Large intestine (tissue), 3 donors: ENCODE measurements around the gene NUP93. TPM values are rescaled to one million over a fixed set of nuclear protein-coding genes. Genes with fewer than 3 reads are reported as not detected.
A peak's percentile ranks its signal among the peaks of the same experiment; 100 is the strongest.
"Not testable (repeated sequence)": the region's sequence is repeated elsewhere in the genome, so short reads cannot be mapped to it uniquely, and the experiment has no call there.

Source experiments
- DNase-seq, 2 donors: peaks; one replicate each; pipeline versions ENCODE4 v3.0.0 to v3.0.0-alpha.2; 2013
- H3K27ac ChIP-seq: one replicate; pipeline ENCODE4 v1.5.1; 2013; ENCODE audit warnings: low read length
- H3K27me3 ChIP-seq: 2 replicates; pipeline ENCODE4 v1.6.1; 2013; ENCODE audit warnings: low read length; ENCODE audit not compliant: control insufficient read depth, insufficient read depth
- H3K36me3 ChIP-seq: 2 replicates; pipeline ENCODE4 v1.6.1; 2013; ENCODE audit warnings: low read length; ENCODE audit not compliant: control insufficient read depth, insufficient read depth
- H3K4me1 ChIP-seq: one replicate; pipeline ENCODE4 v1.6.1; 2013; ENCODE audit warnings: low read length; ENCODE audit not compliant: control insufficient read depth, insufficient read depth
- H3K4me3 ChIP-seq: one replicate; pipeline ENCODE4 v1.5.1; 2013; ENCODE audit warnings: low read length
- H3K9me3 ChIP-seq: one replicate; pipeline ENCODE4 v1.6.1; 2013; ENCODE audit warnings: mild to moderate bottlenecking, low read depth, low read length, moderate library complexity; ENCODE audit not compliant: control insufficient read depth
- WGBS: methylation state at CpG from one replicate; pipeline ENCODE4 v1.1.5; 2013; ENCODE audit warnings: low lambda C conversion rate; ENCODE audit not compliant: insufficient coverage; 5-methylcytosine and 5-hydroxymethylcytosine counted together
- polyA plus RNA-seq: library from polyadenylated mRNA; unstranded; fragments of 120-200 nt; gene quantifications from one replicate; pipeline ENCODE4 v1.2.1, GENCODE V29; 2013

Gene NUP93
- polyA plus RNA-seq, 1 donor = 40.4 TPM

DNA sequence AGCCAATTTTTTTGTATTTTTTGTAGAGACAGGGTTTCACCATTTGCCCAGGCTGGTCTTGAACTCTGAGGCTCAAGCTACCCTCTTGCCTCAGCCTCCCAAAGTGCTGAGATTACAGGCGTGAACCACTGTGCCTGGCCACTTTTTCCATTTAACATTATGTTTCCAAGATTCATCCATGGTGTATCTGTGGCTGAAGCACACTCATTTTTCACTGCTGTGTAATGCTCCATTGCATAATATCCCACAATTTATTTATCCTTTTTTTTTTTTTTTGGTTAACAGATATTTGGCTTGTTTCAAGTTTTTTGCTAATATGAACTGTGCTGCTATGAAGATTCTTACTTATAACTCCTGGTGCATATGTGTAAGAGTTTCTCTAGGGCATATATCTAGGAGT, 1.9 kb upstream of the NUP93 start:
- no peak for DNase-seq
- Histone ChIP-seq H3K4me3 (no peak overlapping the region), H3K4me1 (peaks cover 9% of the 10 kb centered on the region), H3K27me3 (no peaks in the 10 kb centered on the region), H3K9me3 (no peaks in the 10 kb centered on the region), H3K36me3 (no peaks in the 10 kb centered on the region), H3K27ac (no peak overlapping the region)
- no CpG with 5 or more reads among the region's 1 CpG for WGBS

DNA sequence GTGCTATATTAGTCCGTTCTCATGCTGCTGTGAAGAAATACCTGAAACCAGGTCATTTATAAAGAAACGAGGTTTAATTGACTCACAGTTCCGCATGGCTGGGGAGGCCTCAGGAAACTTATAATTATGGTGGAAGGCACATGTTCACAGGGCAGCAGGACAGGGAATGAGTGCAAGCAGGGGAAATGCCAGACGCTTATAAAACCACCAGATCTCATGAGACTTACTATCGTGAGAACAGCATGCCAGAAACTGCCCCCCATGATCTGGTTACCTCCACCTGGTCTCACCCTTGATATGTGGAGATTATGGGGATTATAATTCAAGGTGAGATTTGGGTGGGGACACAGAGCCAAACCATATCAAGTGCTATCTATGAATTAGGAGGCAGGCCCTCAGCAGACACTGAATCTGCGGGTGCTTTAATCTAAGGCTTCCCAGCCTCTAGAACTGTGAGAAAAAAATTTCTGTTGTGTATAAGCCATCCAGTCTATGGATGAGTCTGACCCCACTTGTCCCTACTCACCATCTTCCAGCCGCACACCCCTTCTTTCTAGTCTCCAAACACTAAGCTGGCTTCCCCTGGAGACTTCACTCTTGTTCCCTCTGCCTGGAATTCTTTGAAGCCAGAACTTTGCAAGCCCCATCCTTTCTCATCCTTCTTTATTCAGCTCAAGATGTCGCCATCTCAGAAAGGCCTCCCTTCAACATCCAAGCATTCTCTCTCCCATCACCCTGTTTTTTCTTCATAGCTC, 772 bp upstream of the NUP93 start:
- Histone ChIP-seq H3K4me1 (peaks cover 9% of the 10 kb centered on the region), H3K4me3 (peak overlapping the region; percentile 93), H3K27me3 (no peaks in the 10 kb centered on the region), H3K27ac (peak overlapping the region; percentile 81), H3K36me3 (no peaks in the 10 kb centered on the region), H3K9me3 (no peaks in the 10 kb centered on the region)
- DNase-seq = peak in 1 of 2 donors; percentile 9
- 53% methylated on average over 4 of the region's 8 CpGs for WGBS

DNA sequence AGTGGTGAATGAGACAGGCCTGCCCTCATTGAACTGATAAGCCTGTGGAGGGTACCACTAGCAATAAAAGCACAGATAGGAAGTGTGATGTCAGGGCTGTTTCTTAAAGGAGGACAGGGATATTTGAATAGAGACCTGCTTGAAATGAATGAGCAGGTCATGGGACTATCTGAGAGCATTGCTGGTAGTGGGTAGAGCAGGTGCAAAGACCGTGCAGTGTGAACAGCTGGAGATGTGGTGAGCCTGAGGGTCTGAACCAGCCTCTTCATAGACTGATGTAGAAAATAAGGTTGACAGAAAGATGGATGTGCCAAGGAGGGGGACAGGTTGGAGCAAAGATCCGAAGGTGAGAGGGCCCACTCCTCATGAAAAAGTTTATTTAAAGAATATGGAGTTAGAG, 2.4 kb downstream of the NUP93 start:
- no CpG with 5 or more reads among the region's 2 CpGs for WGBS
- DNase-seq = no peak
- peaks cover 9% of the 10 kb centered on the region for H3K4me1 ChIP-seq
- H3K27me3 ChIP-seq = no peaks in the 10 kb centered on the region
- no peaks in the 10 kb centered on the region for H3K9me3 ChIP-seq
- no peak overlapping the region for H3K27ac ChIP-seq
- H3K36me3 ChIP-seq = no peaks in the 10 kb centered on the region
- no peak overlapping the region for H3K4me3 ChIP-seq

DNA sequence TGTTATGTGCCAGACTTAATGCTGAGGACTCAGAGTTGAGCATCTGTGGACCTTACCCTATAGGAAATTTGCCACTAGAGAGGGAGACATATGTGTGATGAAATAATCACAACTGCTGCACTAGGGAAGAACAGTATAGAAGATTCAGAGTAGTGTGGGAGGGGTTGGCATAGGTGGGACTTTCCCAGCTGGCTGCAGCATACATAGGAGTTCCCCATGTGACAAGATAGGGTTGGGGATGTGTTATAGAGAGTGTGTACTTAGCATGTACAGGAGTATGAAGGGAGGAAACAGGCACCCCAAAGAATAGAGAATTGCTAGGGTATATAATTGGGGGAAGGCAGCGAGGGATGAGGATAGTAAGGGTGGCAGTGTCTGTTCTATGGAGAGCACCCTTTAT, 2.9 kb downstream of the NUP93 start:
- H3K27ac ChIP-seq = no peak overlapping the region
- H3K4me1 ChIP-seq = peaks cover 9% of the 10 kb centered on the region
- no peak overlapping the region for H3K4me3 ChIP-seq
- H3K9me3 ChIP-seq = no peaks in the 10 kb centered on the region
- no peaks in the 10 kb centered on the region for H3K27me3 ChIP-seq
- no CpG with 5 or more reads among the region's 1 CpG for WGBS
- DNase-seq = no peak
- H3K36me3 ChIP-seq = no peaks in the 10 kb centered on the region

DNA sequence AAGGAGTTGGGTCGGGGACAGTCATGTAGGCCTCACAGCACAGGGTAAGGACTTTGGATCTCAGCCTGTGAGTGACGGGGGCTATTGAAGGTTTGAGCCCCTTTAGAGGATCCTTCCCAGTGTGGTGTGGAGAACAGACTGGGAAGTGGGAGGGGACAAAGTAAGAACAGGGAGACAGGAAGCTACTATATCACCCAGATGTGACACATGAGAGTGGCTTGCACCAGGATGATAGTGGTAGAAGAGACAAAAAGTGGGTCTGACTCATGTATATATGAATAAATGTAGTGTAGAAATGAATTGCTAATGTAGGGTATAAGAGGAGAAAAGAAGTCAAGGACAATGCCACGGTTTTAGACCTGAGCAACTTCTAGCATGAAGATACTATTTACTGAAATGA, 4.5 kb downstream of the NUP93 start:
- DNase-seq = no peak
- no peaks in the 10 kb centered on the region for H3K36me3 ChIP-seq
- WGBS = 100% methylated on average over 1 of the region's 3 CpGs
- H3K4me1 ChIP-seq = no peaks in the 10 kb centered on the region
- no peaks in the 10 kb centered on the region for H3K27me3 ChIP-seq
- no peak overlapping the region for H3K27ac ChIP-seq
- H3K9me3 ChIP-seq = no peaks in the 10 kb centered on the region
- H3K4me3 ChIP-seq = no peak overlapping the region

DNA sequence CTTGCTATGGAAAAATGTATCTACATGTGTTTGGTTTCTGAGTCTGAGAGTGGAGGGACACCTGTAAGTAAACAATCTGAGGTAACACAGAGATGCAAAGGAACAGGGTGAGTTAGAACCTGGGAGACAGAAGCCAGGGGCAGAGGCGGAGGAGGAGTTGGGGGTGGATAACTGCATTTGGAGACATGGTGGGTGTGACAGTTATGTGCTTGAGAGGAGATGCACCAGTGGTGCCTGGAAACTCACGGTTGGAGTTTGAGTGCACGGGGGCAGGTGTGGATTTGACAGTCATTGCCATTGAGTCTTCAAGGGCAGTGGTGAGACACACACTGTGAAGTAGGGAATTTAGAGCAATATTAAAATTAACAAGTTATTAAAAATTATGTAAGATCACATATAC, 6.5 kb downstream of the NUP93 start:
- Histone ChIP-seq H3K4me3 (no peak overlapping the region), H3K27me3 (no peaks in the 10 kb centered on the region), H3K36me3 (no peaks in the 10 kb centered on the region), H3K9me3 (no peaks in the 10 kb centered on the region), H3K27ac (no peak overlapping the region), H3K4me1 (no peaks in the 10 kb centered on the region)
- no peak for DNase-seq
- WGBS = 100% methylated on average over 1 of the region's 3 CpGs

DNA sequence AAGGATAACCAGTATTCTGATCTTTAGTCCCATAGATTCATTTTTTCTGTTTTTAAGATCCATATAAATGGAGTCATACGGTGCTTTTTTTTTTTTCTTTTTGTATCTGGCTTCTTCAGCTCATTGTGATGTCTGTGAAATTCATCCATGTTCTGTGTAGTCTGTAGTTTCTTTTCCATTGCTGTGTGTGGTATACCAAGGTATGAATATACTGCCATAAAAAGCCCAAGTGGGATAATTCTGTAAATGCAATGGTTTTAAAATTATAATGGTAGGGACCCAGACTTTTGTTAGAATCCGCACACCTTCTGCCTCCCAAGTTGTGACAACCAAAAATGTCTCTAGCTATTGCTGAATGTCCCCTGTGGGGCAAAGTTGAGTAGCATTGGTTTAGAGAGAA, 7.6 kb downstream of the NUP93 start:
- Histone ChIP-seq H3K27ac (no peak overlapping the region), H3K9me3 (no peaks in the 10 kb centered on the region), H3K27me3 (no peaks in the 10 kb centered on the region), H3K36me3 (no peaks in the 10 kb centered on the region), H3K4me1 (peaks cover 2% of the 10 kb centered on the region), H3K4me3 (no peak overlapping the region)
- WGBS = 94% methylated on average over 1 of the region's 2 CpGs
- DNase-seq = no peak

DNA sequence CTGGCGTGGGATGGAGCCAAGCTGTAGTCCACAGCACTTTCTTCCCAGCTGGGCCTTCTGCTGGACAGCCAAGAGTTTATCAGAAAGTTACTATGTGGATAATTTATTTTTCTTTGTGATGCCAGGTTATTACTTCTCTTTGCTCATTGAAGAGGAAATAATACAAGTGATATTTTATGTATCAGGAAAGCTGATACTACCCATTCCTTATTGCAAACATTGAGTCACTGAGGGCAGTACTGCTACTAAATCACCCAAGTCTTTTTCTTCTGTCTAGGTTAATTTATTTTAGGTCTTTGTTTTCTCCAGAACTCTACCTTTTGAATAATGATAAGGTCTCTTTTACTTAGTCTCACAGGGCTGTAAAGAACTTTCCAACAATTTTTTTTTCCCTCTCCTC, 8.3 kb downstream of the NUP93 start:
- DNase-seq = no peak
- no peaks in the 10 kb centered on the region for H3K9me3 ChIP-seq
- H3K27me3 ChIP-seq = no peaks in the 10 kb centered on the region
- WGBS = no CpG with 5 or more reads among the region's 1 CpG
- peaks cover 5% of the 10 kb centered on the region for H3K4me1 ChIP-seq
- H3K36me3 ChIP-seq = no peaks in the 10 kb centered on the region
- no peak overlapping the region for H3K4me3 ChIP-seq
- no peak overlapping the region for H3K27ac ChIP-seq

DNA sequence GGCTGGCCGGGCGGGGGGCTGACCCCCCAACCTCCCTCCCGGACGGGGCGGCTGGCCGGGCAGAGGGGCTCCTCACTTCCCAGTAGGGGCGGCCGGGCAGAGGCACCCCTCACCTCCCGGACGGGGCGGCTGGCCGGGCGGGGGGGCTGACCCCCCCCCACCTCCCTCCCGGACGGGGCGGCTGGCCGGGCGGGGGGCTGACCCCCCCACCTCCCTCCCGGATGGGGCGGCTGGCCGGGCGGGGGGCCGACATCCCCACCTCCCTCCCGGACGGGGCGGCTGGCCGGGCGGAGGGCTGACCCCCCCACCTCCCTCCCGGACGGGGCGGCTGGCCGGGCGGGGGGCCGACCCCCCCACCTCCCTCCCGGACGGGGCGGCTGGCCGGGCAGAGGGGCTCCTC, 9.4 kb downstream of the NUP93 start:
- not testable (repeated sequence) for H3K9me3 ChIP-seq, H3K4me3 ChIP-seq, H3K36me3 ChIP-seq, H3K27ac ChIP-seq, H3K27me3 ChIP-seq, DNase-seq, H3K4me1 ChIP-seq
- WGBS = no CpG with 5 or more reads among the region's 38 CpGs

DNA sequence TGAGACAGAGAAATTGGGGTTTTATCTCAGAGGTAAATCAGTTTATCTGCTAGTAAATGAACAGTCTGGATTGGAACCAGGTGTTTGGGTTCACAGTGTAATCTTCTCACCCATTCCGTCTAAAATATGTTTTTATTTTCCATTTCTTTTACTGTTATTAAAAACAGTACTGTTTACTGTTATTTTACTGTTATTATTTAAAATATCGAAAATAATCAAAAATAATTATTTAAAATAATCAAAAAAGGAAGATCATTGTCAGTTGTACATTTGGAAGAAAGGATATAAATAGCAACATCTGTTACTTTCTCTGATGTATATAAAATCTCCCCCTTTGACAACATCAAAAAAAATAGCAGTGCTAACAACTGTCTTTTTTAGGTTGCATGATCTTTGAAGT, 11.5 kb downstream of the NUP93 start:
- no peak for DNase-seq
- H3K36me3 ChIP-seq = no peaks in the 10 kb centered on the region
- H3K27ac ChIP-seq = no peak overlapping the region
- H3K4me1 ChIP-seq = peaks cover 8% of the 10 kb centered on the region
- no peak overlapping the region for H3K4me3 ChIP-seq
- no peaks in the 10 kb centered on the region for H3K27me3 ChIP-seq
- H3K9me3 ChIP-seq = no peaks in the 10 kb centered on the region
- WGBS = 11% methylated on average over 2 of the region's 2 CpGs
